Bronchial epithelial cell (primary cell): Measurements from ENCODE around the gene ITGB3. TPM values are rescaled to one million over a fixed set of nuclear protein-coding genes. Genes with fewer than 3 reads are reported as not detected.
"Not testable (repeated sequence)": the region's sequence is repeated elsewhere in the genome, so short reads cannot be mapped to it uniquely, and the experiment has no call there.

Experiments used
- DNase-seq: peaks from one replicate; pipeline ENCODE4 v3.0.0-alpha.2; 2010; ENCODE audit warnings: low read depth
- FAIRE-seq: peaks from 2 replicates; lab custom pipeline; 2011; peaks lifted over from hg19 to GRCh38; lab: Jason Lieb, UNC
- H3K27me3 ChIP-seq: 2 replicates; pipeline ENCODE4 v1.5.1; 2011; ENCODE audit warnings: low read length; ENCODE audit not compliant: control insufficient read depth, insufficient read depth
- H3K36me3 ChIP-seq: 2 replicates; pipeline ENCODE4 v1.5.1; 2011; ENCODE audit warnings: low read length; ENCODE audit not compliant: control insufficient read depth, insufficient read depth
- H3K4me3 ChIP-seq: 2 replicates; pipeline ENCODE4 v1.5.1; 2011; ENCODE audit warnings: mild to moderate bottlenecking, low read depth, low read length, control low read depth
- total RNA-seq: library from RNA; depleted of rRNA; stranded (reverse); fragments of >200 nt; gene quantifications from 2 replicates; pipeline ENCODE4 v1.2.1, GENCODE V29; 2014
- TF ChIP-seq, protein P1 (sequence below): IDR thresholded peaks from 2 replicates; pipeline ENCODE4 v1.5.1; 2011; ENCODE audit warnings: mild to moderate bottlenecking, moderate library complexity, low read length, control low read depth, inconsistent platforms; ENCODE audit not compliant: insufficient read depth, severe bottlenecking

ITGB3 gene
- total RNA-seq, 1 donor from 2014 or later, result 0.26 TPM

DNA sequence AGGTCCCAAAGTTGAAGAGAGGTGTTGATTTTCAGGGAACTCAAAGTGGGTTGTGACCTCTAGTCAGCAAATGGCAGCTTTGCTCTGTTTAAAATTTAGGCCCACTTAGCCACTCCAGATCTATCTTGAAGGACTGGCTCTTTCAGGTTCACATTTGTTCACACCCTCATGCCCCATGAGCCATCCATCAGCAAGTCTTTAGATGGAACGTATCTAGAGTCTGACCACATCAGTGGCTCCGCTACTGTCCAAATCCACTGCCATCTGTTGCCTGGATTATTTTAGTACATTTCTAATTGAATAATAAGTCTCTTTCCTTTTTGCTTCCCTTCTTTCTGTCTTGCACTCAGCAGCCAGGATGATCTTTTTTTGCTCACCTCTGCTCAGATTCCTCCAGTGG is 10.5 kb downstream of the ITGB3 start:
- Histone ChIP-seq H3K27me3 (peaks cover 2% of the 10 kb centered on the region), H3K36me3 (no peaks in the 10 kb centered on the region), H3K4me3 (no peak overlapping the region)
- FAIRE-seq (no peak), DNase-seq (no peak)
- TF ChIP-seq, protein P1, sequence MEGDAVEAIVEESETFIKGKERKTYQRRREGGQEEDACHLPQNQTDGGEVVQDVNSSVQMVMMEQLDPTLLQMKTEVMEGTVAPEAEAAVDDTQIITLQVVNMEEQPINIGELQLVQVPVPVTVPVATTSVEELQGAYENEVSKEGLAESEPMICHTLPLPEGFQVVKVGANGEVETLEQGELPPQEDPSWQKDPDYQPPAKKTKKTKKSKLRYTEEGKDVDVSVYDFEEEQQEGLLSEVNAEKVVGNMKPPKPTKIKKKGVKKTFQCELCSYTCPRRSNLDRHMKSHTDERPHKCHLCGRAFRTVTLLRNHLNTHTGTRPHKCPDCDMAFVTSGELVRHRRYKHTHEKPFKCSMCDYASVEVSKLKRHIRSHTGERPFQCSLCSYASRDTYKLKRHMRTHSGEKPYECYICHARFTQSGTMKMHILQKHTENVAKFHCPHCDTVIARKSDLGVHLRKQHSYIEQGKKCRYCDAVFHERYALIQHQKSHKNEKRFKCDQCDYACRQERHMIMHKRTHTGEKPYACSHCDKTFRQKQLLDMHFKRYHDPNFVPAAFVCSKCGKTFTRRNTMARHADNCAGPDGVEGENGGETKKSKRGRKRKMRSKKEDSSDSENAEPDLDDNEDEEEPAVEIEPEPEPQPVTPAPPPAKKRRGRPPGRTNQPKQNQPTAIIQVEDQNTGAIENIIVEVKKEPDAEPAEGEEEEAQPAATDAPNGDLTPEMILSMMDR, result no peak

DNA sequence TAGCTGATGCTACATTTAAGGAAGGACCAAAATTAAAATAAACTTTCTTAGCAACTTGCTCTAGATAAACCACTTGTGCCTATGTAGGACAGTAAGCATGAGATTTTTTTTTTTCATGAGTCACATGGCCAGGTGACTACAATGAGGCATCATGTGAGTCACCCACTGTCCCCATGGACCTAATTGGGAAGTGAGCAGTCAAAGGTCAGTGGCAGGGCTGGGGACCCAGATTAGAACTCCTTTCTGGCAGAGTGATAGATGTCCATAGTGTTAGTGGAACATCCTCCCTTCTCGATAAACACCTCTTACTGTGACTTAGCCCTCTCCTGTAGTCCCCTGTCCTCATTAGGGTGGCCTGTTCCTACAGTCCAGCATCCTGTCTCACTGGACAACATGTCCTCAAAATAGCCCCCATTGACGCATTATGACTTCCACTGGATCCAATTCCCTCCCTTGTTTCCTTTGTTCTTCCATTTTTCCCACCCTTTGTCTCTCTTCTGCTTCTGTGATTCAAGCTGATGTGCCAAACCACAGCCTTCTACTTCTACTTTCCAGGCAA is 12.4 kb downstream of the ITGB3 start:
- TF ChIP-seq, protein P1, result no peak
- peak; percentile 82 for DNase-seq

GRCh38 chr17:47266782-47267181 is 13.2 kb downstream of the ITGB3 start:
- H3K36me3 ChIP-seq, result no peaks in the 10 kb centered on the region
- H3K4me3 ChIP-seq, result no peak overlapping the region
- TF ChIP-seq, protein P1, result no peak
- no peaks in the 10 kb centered on the region for H3K27me3 ChIP-seq
- DNase-seq (no peak), FAIRE-seq (no peak)

More for the DNA sequence above, 12.4 kb downstream of the ITGB3 start:
- FAIRE-seq, result no peak
- Histone ChIP-seq H3K27me3 (no peaks in the 10 kb centered on the region), H3K36me3 (no peaks in the 10 kb centered on the region), H3K4me3 (no peak overlapping the region)

- no peak for FAIRE-seq
- no peaks in the 10 kb centered on the region for H3K36me3 ChIP-seq
- no peak overlapping the region for H3K4me3 ChIP-seq
- DNase-seq, result peak; percentile 51
- H3K27me3 ChIP-seq, result no peaks in the 10 kb centered on the region
- TF ChIP-seq, protein P1, result no peak
These were observed 13.8 kb downstream of the ITGB3 start for GRCh38 chr17:47267354-47267828.

GRCh38 chr17:47268964-47269363 is 15.3 kb downstream of the ITGB3 start:
- FAIRE-seq, H3K36me3 ChIP-seq, H3K27me3 ChIP-seq, H3K4me3 ChIP-seq, DNase-seq: not testable (repeated sequence)

GRCh38 chr17:47269561-47270280 is 16.1 kb downstream of the ITGB3 start:
- FAIRE-seq, H3K36me3 ChIP-seq, DNase-seq, H3K27me3 ChIP-seq, H3K4me3 ChIP-seq: not testable (repeated sequence)
